ENCODE data around the gene SUGP2. TPM values are rescaled to one million over a fixed set of nuclear protein-coding genes. Genes with fewer than 3 reads are reported as not detected.

The SUGP2 gene
- total RNA-seq, 1 donor from 2014 or later, result 114 TPM

DNA sequence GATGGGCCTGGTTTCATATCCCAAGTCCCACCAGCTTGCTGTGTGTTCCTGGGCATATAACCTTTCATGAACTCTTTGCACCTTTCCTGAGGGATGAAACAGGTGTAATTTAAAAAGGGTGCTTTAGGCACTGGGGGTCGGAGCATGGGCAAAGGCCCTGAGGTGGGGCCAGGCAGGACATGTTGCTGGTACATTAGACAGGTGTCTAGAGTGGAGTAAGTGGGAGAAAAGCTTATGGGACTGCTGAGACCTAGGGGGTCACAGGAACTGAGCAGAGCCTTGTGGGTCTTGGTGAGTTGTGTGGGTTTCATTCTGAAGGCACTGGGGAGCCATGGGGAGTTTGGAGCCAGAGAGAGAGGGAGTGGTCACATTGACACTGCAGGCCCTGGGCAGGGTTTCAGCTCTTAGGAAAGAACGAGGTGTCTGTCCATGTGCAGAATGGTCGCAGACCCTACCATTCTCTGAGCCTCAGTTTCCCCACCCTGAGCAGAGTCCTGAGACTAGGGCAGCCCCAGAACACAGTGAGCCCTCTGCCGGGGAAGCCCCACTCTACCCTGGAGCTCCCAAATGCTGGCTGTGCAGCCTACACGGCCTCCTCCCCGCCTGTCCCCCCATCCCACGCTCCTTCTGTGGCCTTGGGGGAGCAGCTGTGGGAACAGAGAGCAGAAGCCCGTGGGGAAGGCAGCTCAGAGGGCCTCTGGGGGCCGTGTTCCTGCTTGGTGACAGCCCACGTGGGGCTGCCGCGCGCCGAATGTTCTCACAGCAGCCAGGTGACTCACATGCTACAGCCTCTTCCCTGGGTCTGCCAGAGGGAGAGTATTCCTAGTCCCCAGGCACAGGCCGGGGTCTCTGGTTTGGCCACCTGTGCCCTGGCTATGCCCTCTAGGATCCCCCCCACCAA, 85.0 kb downstream of the SUGP2 start:
- no peaks in the 10 kb centered on the region for H3K36me3 Mint-ChIP-seq (ENCODE audit: low read depth)
- no peak for DNase-seq (ENCODE audit: low spot score)
- H3K27ac Mint-ChIP-seq, result no peak overlapping the region
- no peak overlapping the region for H3K4me3 Mint-ChIP-seq
- H3K9me3 Mint-ChIP-seq, result no peaks in the 10 kb centered on the region
- no peaks in the 10 kb centered on the region for H3K4me1 Mint-ChIP-seq (ENCODE audit: low read depth)
- peaks cover 12% of the 10 kb centered on the region for H3K27me3 Mint-ChIP-seq (ENCODE audit: insufficient read depth)
- intact Hi-C loops (cut with micrococcal nuclease), result no loop called here

GRCh38 chr19:18946918-18947317, 86.4 kb downstream of the SUGP2 start:
- no peak overlapping the region for H3K27ac Mint-ChIP-seq
- no peak for DNase-seq (ENCODE audit: low spot score)
- intact Hi-C loops (cut with micrococcal nuclease), result no loop called here
- peaks cover 23% of the 10 kb centered on the region for H3K27me3 Mint-ChIP-seq (ENCODE audit: insufficient read depth)
- H3K36me3 Mint-ChIP-seq (ENCODE audit: low read depth), result no peaks in the 10 kb centered on the region
- H3K9me3 Mint-ChIP-seq, result no peaks in the 10 kb centered on the region
- no peaks in the 10 kb centered on the region for H3K4me1 Mint-ChIP-seq (ENCODE audit: low read depth)
- no peak overlapping the region for H3K4me3 Mint-ChIP-seq

GRCh38 chr19:18946335-18946734, 87.0 kb downstream of the SUGP2 start:
- no peak overlapping the region for H3K4me3 Mint-ChIP-seq
- intact Hi-C loops (cut with micrococcal nuclease), result no loop called here
- H3K27me3 Mint-ChIP-seq (ENCODE audit: insufficient read depth), result peaks cover 24% of the 10 kb centered on the region
- no peaks in the 10 kb centered on the region for H3K36me3 Mint-ChIP-seq (ENCODE audit: low read depth)
- no peaks in the 10 kb centered on the region for H3K4me1 Mint-ChIP-seq (ENCODE audit: low read depth)
- H3K27ac Mint-ChIP-seq, result no peak overlapping the region
- no peak for DNase-seq (ENCODE audit: low spot score)
- no peaks in the 10 kb centered on the region for H3K9me3 Mint-ChIP-seq

- H3K4me1 Mint-ChIP-seq (ENCODE audit: low read depth), result no peaks in the 10 kb centered on the region
- no peak for DNase-seq (ENCODE audit: low spot score)
- intact Hi-C loops (cut with micrococcal nuclease), result no loop called here
- H3K4me3 Mint-ChIP-seq, result no peak overlapping the region
- H3K27ac Mint-ChIP-seq, result no peak overlapping the region
- H3K27me3 Mint-ChIP-seq (ENCODE audit: insufficient read depth), result peaks cover 26% of the 10 kb centered on the region
- H3K36me3 Mint-ChIP-seq (ENCODE audit: low read depth), result no peaks in the 10 kb centered on the region
- no peaks in the 10 kb centered on the region for H3K9me3 Mint-ChIP-seq
These were observed 88.0 kb downstream of the SUGP2 start for GRCh38 chr19:18945297-18945696.

DNA sequence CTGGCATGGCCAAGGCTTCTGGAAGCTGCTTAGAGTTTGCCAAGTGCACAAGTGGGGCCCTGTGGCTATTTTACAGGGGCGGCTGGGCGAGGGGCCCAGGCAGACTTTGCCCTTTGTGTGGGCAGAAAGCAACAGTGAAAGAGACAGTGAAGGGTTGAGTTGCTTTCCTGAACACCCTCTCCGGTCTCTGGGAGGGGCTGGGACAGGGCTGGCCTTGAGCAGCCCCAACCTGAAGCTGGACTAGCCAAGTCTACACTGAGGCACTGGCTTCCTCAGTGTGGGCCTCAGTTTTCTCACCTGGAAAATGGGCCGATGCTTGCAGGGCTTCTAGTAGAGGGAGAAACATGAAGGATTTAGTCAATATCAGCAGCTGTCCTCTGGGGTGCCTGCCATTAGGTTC, 89.9 kb downstream of the SUGP2 start:
- intact Hi-C loops (cut with micrococcal nuclease), result no loop called here
- Mint-ChIP-seq H3K27ac (no peak overlapping the region), H3K27me3 (ENCODE audit: insufficient read depth) (peaks cover 40% of the 10 kb centered on the region), H3K36me3 (ENCODE audit: low read depth) (no peaks in the 10 kb centered on the region), H3K4me3 (no peak overlapping the region), H3K4me1 (ENCODE audit: low read depth) (no peaks in the 10 kb centered on the region), H3K9me3 (no peaks in the 10 kb centered on the region)
- no peak for DNase-seq (ENCODE audit: low spot score)

- Mint-ChIP-seq H3K27ac (no peak overlapping the region), H3K9me3 (no peaks in the 10 kb centered on the region), H3K36me3 (ENCODE audit: low read depth) (no peaks in the 10 kb centered on the region), H3K4me3 (peak overlapping the region; percentile 4), H3K4me1 (ENCODE audit: low read depth) (no peaks in the 10 kb centered on the region), H3K27me3 (ENCODE audit: insufficient read depth) (peaks cover 43% of the 10 kb centered on the region)
- no peak for DNase-seq (ENCODE audit: low spot score)
- intact Hi-C loops (cut with micrococcal nuclease), result no loop called here
These were observed 90.6 kb downstream of the SUGP2 start for GRCh38 chr19:18942692-18943091.

DNA sequence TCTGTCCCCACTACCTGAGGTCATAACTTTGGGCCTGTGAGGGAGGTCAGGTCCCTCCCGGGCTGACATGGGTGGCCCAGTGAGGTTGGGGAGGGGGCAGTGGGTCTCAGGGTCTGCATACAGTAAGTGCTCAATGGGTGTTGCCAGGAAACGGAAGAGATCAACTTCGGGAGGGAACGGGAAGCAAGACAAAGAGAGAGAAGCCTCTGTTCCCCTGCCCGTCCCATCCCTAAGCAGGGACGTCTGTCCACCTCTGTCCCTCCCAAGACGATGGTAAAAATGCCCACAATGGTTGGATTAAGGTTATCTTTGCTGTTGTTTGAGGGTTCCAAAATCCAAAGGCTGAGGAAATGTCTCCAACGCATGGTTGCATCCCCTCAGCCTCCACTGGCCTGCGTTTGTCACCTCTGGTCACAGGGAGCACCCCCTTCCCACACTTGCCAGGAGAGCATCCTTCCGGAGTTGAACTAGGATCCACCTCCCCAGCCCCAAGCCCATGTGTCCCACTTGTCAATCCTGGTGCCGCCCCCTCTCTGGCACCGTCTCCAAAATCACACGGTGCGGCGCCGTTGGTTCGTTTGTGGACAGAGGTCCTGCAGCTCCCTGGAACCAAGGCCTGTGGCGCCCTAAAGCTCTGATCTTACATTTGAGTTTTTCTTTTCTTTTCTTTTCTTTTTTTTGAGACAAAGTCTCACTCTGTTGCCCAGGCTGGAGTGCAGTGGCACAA, 91.5 kb downstream of the SUGP2 start:
- intact Hi-C loops (cut with micrococcal nuclease), result loop anchor here (1.0 kb wide), 1 partner anchor 9 kb away; no protein-coding TSS in a partner anchor
- Mint-ChIP-seq H3K36me3 (ENCODE audit: low read depth) (no peaks in the 10 kb centered on the region), H3K4me3 (no peak overlapping the region), H3K27me3 (ENCODE audit: insufficient read depth) (peaks cover 45% of the 10 kb centered on the region), H3K9me3 (no peaks in the 10 kb centered on the region), H3K4me1 (ENCODE audit: low read depth) (no peaks in the 10 kb centered on the region), H3K27ac (no peak overlapping the region)
- no peak for DNase-seq (ENCODE audit: low spot score)

Other genes with a start within 250 kb of the SUGP2 start
- not detected in 2 replicates for gene COMP, start 242.2 kb downstream of the SUGP2 start, total RNA-seq
- 102 and 113 TPM in 2 replicates for gene UPF1, start 201.6 kb downstream of the SUGP2 start, total RNA-seq
- not detected in 2 replicates for gene CERS1, start 137.4 kb downstream of the SUGP2 start, total RNA-seq
- gene COPE, start 114.1 kb downstream of the SUGP2 start, total RNA-seq, result 221 and 229 TPM in 2 replicates
- gene DDX49, start 113.8 kb downstream of the SUGP2 start, total RNA-seq, result 101 and 114 TPM in 2 replicates
- 0.29 and 0.75 TPM in 2 replicates for gene HOMER3, start 92.3 kb downstream of the SUGP2 start, total RNA-seq
- gene ARMC6, start 86 bp upstream of the SUGP2 start, total RNA-seq, result 54.9 and 56.5 TPM in 2 replicates
- 7.8 and 10.8 TPM in 2 replicates for gene SLC25A42, start 30.5 kb upstream of the SUGP2 start, total RNA-seq
- 46.0 and 48.9 TPM in 2 replicates for gene TMEM161A, start 105.0 kb upstream of the SUGP2 start, total RNA-seq
- 1.7 and 2.2 TPM in 2 replicates for gene MEF2B, start 136.7 kb upstream of the SUGP2 start, total RNA-seq
- 37.8 and 38.6 TPM in 2 replicates for gene BORCS8, start 158.6 kb upstream of the SUGP2 start, total RNA-seq
- 101 and 103 TPM in 2 replicates for gene RFXANK, start 158.7 kb upstream of the SUGP2 start, total RNA-seq
- 50.9 and 52.0 TPM in 2 replicates for gene NR2C2AP, start 169.9 kb upstream of the SUGP2 start, total RNA-seq
- gene NCAN, start 178.4 kb upstream of the SUGP2 start, total RNA-seq, result 0.20 TPM in 1 of 2 replicates, not detected in the other
- gene TM6SF2, start 239.8 kb upstream of the SUGP2 start, total RNA-seq, result not detected in 2 replicates

All from activated T-helper 1 cell treated with anti-CD3 and anti-CD28 coated beads, Interleukin-12 subunit alpha, Interleukin-12 subunit beta, Interleukin-2, Interleukin-4 antibody, amounts not matched to agents 30 ng/mL and 10 ng/mL and 1 ng/mL, durations not matched to agents 14 hours and 24 hours and 36 hours (primary cell).